GM12892 (cell line): ENCODE results near the gene METTL24.

Experiments
- POLR2A ChIP-seq: IDR thresholded peaks from 2 replicates; pipeline ENCODE4 v1.6.1; 2011; ENCODE audit warnings: low read depth, low read length, control low read depth
- POLR2AphosphoS5 ChIP-seq: IDR thresholded peaks from 2 replicates; pipeline ENCODE4 v1.6.1; 2011; ENCODE audit warnings: low read depth, low read length, control low read depth

DNA sequence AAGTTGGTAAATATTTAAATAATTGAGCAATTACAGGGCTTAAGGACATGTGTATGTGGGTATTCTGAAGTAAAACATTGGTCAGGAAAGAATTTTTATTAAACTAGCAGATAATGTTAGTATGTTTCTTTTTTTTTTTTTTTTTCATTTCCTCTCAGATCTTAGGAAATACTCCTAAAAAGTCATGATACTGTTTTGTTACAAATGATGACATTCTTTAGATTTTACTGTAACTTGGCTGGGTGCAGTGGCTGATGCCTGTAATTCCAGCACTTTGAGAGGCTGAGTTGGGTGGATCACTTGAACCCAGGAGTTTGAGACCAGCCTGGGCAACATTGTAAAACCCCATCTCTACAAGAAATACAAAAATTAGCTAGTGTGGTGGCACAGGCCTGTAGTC lies 136.4 kb downstream of the METTL24 start:
- TF ChIP-seq POLR2A (no peak), POLR2AphosphoS5 (no peak)
